K562 (cell line): Measurements from ENCODE around the gene HES4. TPM values are rescaled to one million over a fixed set of nuclear protein-coding genes. Genes with fewer than 3 reads are reported as not detected.

Experiments used
- ATF1 ChIP-seq, 2 experiments: fragments of 450-650 bp in 1 of 2; IDR thresholded peaks; 2 replicates each; pipeline ENCODE4 v1.6.1; 2016; ENCODE audit warnings: missing compliant biosample characterization in 1 of 2, missing genetic modification characterization in 1 of 2
- CBX3 ChIP-seq, 2 experiments: IDR thresholded peaks; 1 replicate in 1 of 2; 2 replicates in 1 of 2; pipeline ENCODE4 v1.6.1; 2012; ENCODE audit warnings: inconsistent platforms in 2 of 2, low read length in 2 of 2, borderline replicate concordance in 1 of 2, control low read depth in 1 of 2
- CREB1 ChIP-seq, 2 experiments: sonication (generic) in 1 of 2; formaldehyde crosslinking in 1 of 2; IDR thresholded peaks; 2 replicates each; pipeline versions ENCODE4 v1.6.1 to v1.8.0; 2012 to 2022; ENCODE audit warnings: inconsistent platforms in 1 of 2, mild to moderate bottlenecking in 1 of 2, missing genetic modification reagents in 1 of 2, moderate library complexity in 1 of 2
- CTCF ChIP-seq, 3 experiments: IDR thresholded peaks in 2 of 3; conservative IDR thresholded peaks in 1 of 3; 2 replicates each; pipeline ENCODE4 v1.5.1; 2011 to 2012; ENCODE audit warnings: low read length in 3 of 3, mild to moderate bottlenecking in 3 of 3, control low read depth in 2 of 3, improper control_type of control experiment in 1 of 3, inconsistent platforms in 1 of 3, low read depth in 1 of 3, mixed read lengths in 1 of 3, moderate library complexity in 1 of 3; ENCODE audit not compliant: insufficient read depth in 2 of 3
- EP300 ChIP-seq: IDR thresholded peaks from 2 replicates; pipeline ENCODE4 v1.6.1; 2012; ENCODE audit warnings: low read length, improper control_type of control experiment
- MTA1 ChIP-seq: fragments of 450-650 bp; IDR thresholded peaks from 2 replicates; pipeline ENCODE4 v1.6.1; 2017; ENCODE audit warnings: borderline replicate concordance
- MXD1 ChIP-seq: fragments of 250-450 bp; sonication (Bioruptor Pico); IDR thresholded peaks from 2 replicates; pipeline ENCODE4 v1.8.0; 2021; ENCODE audit warnings: borderline replicate concordance, mild to moderate bottlenecking, moderate library complexity; ENCODE audit not compliant: poor library complexity, severe bottlenecking
- PBX2 ChIP-seq, 2 experiments: IDR thresholded peaks in 1 of 2; conservative IDR thresholded peaks in 1 of 2; 2 replicates each; pipeline ENCODE4 v1.6.1; 2016; ENCODE audit warnings: low read depth in 2 of 2, mild to moderate bottlenecking in 1 of 2, missing compliant biosample characterization in 1 of 2, missing genetic modification characterization in 1 of 2, moderate library complexity in 1 of 2
- PHF21A ChIP-seq: fragments of 450-650 bp; IDR thresholded peaks from 2 replicates; pipeline ENCODE4 v1.6.1; 2017; ENCODE audit warnings: low read depth, borderline replicate concordance
- SMARCA4 ChIP-seq: fragments of 450-650 bp; IDR thresholded peaks from 2 replicates; pipeline ENCODE4 v1.6.1; 2016
- TAF1 ChIP-seq: IDR thresholded peaks from 2 replicates; pipeline ENCODE4 v1.6.1; 2011; ENCODE audit warnings: mild to moderate bottlenecking, low read length, moderate library complexity; ENCODE audit not compliant: insufficient read depth, control insufficient read depth, severe bottlenecking; ENCODE audit errors: extremely low read depth
- TSHZ1 ChIP-seq: fragments of 250-450 bp; sonication (Bioruptor Pico); IDR thresholded peaks from 2 replicates; pipeline ENCODE4 v1.4.0; 2020; ENCODE audit warnings: mild to moderate bottlenecking, moderate library complexity
- ZBTB1 ChIP-seq: sonication (generic); formaldehyde crosslinking; IDR thresholded peaks from 2 replicates; pipeline ENCODE4 v1.8.1; 2023; ENCODE audit warnings: missing genetic modification reagents, low read depth, mild to moderate bottlenecking, borderline replicate concordance
- ZNF12 ChIP-seq: sonication (generic); formaldehyde crosslinking; IDR thresholded peaks from 2 replicates; pipeline ENCODE4 v1.4.0; 2020; ENCODE audit warnings: mild to moderate bottlenecking, missing genetic modification reagents
- ZNF766 ChIP-seq: fragments of 200-800 bp; sonication (Bioruptor generic); conservative IDR thresholded peaks from 2 replicates; pipeline ENCODE4 v1.6.1; 2016; ENCODE audit warnings: missing genetic modification characterization, missing compliant biosample characterization
- ZSCAN32 ChIP-seq: fragments of 450-650 bp; formaldehyde crosslinking; IDR thresholded peaks from 2 replicates; pipeline ENCODE4 v1.4.0; 2020; ENCODE audit warnings: mild to moderate bottlenecking, moderate library complexity
- polyA plus RNA-seq, 8 experiments: library from polyadenylated mRNA; depleted of rRNA in 4 of 8; stranded (reverse) in 5 of 8; unstranded in 3 of 8; fragments of >200 nt; fragmentation: Nextera tagmentation in 2 of 8; fragmentation: Illumina TruSeq in 1 of 8; extraction: Ambion mirVana in 2 of 8; extraction: Trizol in 1 of 8; gene quantifications; 2 replicates each; pipeline versions ENCODE4 v1.2.1 to v1.2.3, GENCODE V29; 2011 to 2014; ENCODE audit warnings: inconsistent platforms in 1 of 8, missing spikeins in 1 of 8
- total RNA-seq, 7 experiments: library from RNA; depleted of rRNA in 6 of 7; stranded (reverse); fragments of >200 nt in 6 of 7; fragmentation: Illumina TruSeq in 2 of 7; extraction: Trizol in 2 of 7; gene quantifications; 2 replicates each; pipeline versions ENCODE4 v1.2.1 to v1.2.3, GENCODE V29; 2011 to 2021; ENCODE audit warnings: low replicate concordance in 1 of 7

HES4 gene
- total and polyA plus RNA-seq, 9 of the 15 experiments (the other 6 are each of a cell fraction or from before 2014, with no cell fraction given) = 0.21 to 43.7 (median 5.3) TPM; not detected in 2

GRCh38 chr1:1013105-1013921 is 13.4 kb upstream of the HES4 start, which contains the start of gene ISG15 (continued):
- TF ChIP-seq TSHZ1 (no peak), PBX2 (CRISPR knock-in tag; IDR thresholded peaks at IDR 0.05; ENCODE audit: low read depth) (no peak), PBX2 (tag; conservative IDR thresholded peaks at IDR 0.05; ENCODE audit: low read depth) (peak; percentile 94), CBX3 (IDR thresholded peaks at IDR 0.05; ENCODE audit: borderline replicate concordance in 1 of 2, low read length in 2 of 2) (peak in 1 of 2 experiments; percentile 59; a peak in 1 of 3 replicates), ZBTB1 (0 out of 2 replicates have a peak, but pooled peaks have one; percentile 39), MXD1 (peak; percentile 14), ZNF12 (CRISPR knock-in tag) (no peak), CREB1 (IDR thresholded peaks at IDR 0.05) (peak; percentile 62), CREB1 (CRISPR knock-in tag; IDR thresholded peaks at IDR 0.05) (peak; percentile 82), ATF1 (CRISPR knock-in tag; IDR thresholded peaks at IDR 0.05) (peak; percentile 5; the same call in 1 of the 2 replicates), ATF1 (tag; IDR thresholded peaks at IDR 0.05) (peak; percentile 90), TAF1 (peak; percentile 37), EP300 (peak; percentile 17), ZNF766 (CRISPR knock-in tag) (no peak), PHF21A (no peak), CTCF (IDR thresholded peaks at IDR 0.05 in 2 of 3, conservative IDR thresholded peaks at IDR 0.05 in 1 of 3; ENCODE audit: insufficient read depth in 2 of 3, low read depth in 1 of 3, low read length in 3 of 3) (no peak), MTA1 (0 out of 2 replicates have a peak, but pooled peaks have one; percentile 9), ZSCAN32 (CRISPR knock-in tag) (no peak), SMARCA4 (peak; percentile 72)
